ENCODE data around the gene BHLHA9.
"Not testable (repeated sequence)": the region's sequence is repeated elsewhere in the genome, so short reads cannot be mapped to it uniquely, and the experiment has no call there.

BHLHA9 gene

GRCh38 chr17:1302761-1303160 lies 32.5 kb downstream of the BHLHA9 start:
- no peak for DNase-seq

GRCh38 chr17:1304522-1304921 lies 34.3 kb downstream of the BHLHA9 start:
- no peak for DNase-seq

GRCh38 chr17:1304962-1305563 lies 34.8 kb downstream of the BHLHA9 start:
- DNase-seq, result no peak

GRCh38 chr17:1307829-1308228 lies 37.6 kb downstream of the BHLHA9 start:
- not testable (repeated sequence) for DNase-seq

- no peak for DNase-seq
These were observed 42.1 kb downstream of the BHLHA9 start for GRCh38 chr17:1312261-1312870.

GRCh38 chr17:1313270-1314005 lies 43.2 kb downstream of the BHLHA9 start:
- no peak for DNase-seq

GRCh38 chr17:1315409-1315808 lies 45.2 kb downstream of the BHLHA9 start:
- DNase-seq, result no peak

- no peak for DNase-seq
These were observed 45.7 kb downstream of the BHLHA9 start for GRCh38 chr17:1315891-1316403.

Measured in stimulated activated CD4-positive, alpha-beta T cell treated with anti-CD3 and anti-CD28 coated beads, Interleukin-4, amount 100 ng/mL, for 4 hours (primary cell).